GM19193 (cell line): ENCODE measurements around the gene BHMT2.

Experiments used
- POLR2A ChIP-seq: IDR thresholded peaks from 4 replicates; pipeline ENCODE4 v1.6.1; 2011; ENCODE audit not compliant: insufficient read depth, insufficient read length; ENCODE audit errors: extremely low read depth

Gene BHMT2

DNA sequence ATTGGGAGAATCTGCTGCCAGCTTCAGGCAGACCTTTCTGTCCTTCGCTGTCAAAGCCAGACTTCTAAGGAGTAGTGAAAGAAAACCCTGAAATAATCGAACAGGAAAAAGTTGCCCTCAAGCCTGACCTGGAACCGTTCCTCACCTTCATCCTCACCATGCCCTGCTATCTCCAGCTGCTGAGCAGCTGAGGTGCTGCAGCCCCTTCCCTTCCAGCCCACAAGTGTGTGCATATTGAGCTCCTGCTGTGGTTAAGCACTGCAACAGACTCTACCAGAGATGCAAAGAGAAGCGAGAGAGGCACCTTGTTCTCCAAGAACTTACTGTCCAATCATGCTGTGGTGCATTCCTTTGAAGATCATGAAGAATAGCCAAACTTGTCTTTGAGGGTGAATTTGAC lies 18.9 kb downstream of the BHMT2 start:
- TF ChIP-seq POLR2A, result no peak

DNA sequence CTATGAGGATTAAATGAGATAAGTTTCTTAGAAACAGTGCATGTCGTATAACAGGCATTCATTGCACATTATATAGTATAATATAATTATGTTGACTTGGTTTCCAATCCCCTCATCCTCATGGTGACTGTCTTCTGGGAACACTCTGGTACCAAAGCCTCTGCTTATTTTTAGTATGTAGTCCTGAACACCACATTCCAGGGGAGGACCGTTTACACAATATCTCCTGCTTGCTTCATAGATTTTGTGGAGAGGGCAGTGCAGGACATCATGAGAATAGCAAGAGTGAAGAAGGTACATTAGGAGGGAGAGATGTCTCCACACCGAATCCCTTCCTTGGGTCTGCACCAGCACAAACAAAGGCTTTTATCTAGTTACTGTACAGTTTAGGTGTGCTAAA lies 21.5 kb downstream of the BHMT2 start:
- TF ChIP-seq POLR2A, result no peak

DNA sequence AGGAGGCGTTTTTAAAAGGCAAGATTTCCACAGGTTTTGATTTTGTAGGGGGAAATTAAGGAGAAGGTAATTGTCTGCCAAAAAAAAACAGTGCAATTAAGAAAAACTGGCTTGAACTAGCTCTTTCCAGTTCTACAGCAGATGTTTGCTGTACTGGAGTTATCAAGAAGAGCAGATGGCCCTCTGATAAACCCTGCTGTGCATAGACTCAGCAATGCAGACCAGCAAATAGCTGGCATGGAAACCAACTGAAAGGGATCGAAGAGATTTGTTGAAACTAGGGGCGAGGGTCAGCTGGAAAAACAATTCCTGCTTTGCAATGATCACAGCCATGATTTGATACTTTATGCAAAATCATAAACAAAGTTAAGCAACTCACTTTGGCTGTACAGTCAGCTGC lies 24.2 kb downstream of the BHMT2 start:
- no peak for TF ChIP-seq POLR2A

DNA sequence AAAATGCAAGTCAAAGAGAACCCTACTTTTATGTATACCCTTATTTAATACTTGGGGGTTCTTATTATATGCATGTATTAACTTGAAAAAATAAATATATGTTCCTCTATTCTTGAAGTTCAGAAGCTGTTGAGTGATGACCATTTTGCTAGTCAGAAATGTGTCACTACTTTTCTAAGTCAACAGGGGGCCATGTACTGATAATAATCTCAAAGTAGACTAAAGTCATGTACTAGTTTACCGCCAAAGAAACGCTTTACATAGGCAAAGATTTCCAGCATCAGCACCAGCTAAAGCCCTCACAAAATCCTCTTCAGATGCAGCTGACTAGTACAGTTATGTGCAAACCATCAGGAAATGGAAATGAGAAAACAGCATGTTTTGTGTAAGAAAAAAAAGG lies 36.3 kb downstream of the BHMT2 start:
- TF ChIP-seq POLR2A, result no peak

DNA sequence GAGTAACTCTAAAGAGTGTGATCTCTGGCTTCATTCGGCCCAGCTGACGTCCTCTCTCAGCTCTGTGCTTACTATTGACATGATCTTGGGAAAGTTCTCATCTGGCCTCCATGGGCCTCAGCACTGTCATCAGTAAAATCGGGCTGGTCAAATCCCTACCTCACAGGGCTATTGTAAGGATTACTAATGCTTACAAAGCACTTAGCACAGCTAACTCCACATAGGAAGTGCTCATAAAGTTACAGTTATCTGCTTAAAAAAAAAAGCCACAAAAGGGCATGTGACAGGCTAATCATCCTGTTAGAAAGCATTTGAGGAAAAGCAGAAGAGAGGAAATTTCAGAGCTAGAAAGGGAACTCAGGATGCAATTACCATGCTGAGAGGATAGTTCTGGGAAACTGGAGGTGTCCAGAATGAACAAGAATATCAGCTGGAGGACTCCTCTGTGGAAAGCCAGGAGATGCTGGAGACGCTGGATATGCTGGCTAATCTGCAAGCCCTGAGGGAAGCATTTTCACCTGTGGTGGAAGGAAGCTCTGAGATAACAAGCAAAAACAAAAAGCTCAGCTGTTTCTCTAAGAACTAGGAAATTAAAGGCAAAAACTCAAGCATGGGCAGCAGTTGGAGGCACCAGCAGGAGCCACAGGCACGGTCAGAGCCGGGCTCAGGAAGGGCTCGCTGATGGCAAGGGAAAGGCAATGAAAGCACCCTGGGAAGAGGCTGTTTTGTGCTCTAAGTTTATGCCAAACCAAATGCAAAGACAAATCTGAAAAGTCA lies 37.6 kb downstream of the BHMT2 start:
- no peak for TF ChIP-seq POLR2A

DNA sequence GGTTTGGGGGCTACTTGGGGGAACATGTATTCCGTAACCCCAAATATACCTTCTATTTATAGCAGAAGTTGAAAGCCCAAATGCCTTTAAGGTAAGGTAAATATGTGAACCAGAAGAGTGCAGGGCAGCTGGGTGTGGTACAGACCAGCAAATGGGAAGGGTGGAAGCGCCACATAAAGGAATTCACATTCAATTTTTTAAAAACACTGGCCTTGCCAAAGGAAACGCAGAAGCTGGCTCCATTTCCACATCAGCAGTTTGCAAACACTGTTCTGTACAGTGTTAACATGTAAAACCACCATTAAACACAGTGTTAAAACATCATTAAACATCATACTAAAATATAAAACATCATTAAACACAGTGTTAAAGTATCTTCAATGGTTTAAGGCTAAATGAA lies 38.5 kb downstream of the BHMT2 start:
- no peak for TF ChIP-seq POLR2A

DNA sequence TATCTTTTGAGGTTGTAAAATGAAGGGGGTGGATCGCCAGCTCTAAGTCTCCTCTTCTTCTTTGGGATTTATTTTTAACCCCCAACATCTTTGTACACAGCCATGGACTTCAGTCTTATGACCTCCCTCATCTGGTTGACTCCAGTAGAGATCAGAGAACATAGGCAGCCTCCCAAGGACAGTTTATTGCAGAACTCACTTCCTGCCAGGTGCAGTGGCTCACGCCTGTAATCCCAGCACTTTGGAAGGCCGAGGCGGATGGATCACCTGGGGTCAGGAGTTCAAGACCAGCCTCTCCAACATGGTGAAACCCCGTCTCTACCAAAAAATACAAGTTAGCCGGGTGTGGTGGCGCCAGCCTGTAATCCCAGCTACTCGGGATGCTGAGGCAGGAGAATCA lies 39.2 kb downstream of the BHMT2 start:
- TF ChIP-seq POLR2A, result no peak

DNA sequence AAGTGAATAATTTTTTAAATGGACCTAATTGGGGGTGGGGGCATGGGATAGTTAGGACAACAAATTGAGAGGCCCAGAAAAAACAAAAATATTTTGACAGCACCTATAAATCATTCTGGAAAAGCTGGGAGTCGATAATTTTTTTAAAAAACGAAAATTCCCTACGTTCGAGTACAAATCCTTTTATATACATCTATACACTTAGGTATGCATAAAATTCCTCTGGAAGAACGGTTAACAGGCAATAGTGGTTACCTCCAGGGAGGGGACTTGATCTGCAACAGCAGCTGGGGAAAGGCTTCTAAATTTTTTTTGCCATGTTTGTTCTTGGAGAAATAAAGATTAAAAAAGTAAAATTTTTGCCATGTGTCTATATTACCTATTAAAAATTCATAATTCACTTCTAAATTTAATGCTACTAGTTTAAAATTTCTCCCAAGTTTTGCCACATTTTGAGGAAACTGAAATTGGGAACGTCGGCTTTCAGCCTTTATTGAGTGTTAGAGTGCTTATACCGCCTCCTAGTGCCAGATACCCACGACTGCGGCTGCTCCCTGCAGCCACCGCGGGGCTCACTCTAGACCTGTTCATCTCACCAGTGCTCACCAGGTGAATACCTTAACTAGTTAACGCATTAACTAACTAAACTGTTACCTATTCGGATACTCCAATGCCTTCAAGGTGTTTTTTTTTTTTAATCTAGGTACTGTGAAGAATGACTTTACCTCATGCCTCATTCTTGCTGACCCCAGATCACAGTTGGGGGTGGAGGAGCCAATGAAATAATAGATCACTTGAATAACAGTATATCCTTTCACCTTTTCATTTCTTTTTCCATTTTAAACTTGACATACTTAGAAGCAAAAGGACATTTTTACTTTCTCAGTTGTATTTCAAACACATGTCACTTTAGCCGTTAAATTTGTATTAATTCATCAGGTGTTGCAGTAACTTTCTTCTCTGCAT lies 40.2 kb downstream of the BHMT2 start:
- TF ChIP-seq POLR2A, result no peak

DNA sequence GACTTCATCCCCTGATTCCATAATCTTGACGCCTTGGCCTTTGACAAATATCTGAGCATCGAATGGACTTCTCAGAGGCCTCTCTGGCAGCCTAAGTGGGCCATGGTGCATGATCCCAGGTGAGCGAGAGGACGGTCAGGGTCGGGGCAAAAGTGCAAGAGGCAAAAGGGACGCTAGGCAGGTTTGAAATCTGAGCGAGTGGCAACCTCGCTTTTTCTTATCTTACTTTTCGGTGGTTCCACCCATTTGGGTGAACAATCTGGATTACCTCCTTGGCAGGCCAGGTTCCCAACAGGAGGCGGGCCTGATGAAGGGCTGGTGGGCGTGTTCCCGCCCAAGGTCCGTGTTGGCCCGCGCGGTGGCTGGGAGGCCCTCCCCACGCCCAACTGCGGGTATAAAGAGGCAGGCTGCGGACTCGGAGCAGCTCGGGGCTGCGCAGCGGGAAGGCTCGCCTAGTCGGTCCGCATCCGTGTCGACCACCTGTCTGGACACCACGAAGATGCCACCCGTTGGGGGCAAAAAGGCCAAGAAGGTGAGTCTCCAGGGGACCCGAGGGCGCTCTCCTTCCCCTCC lies 41.9 kb downstream of the BHMT2 start, which contains the start of gene BHMT:
Gene BHMT (plus strand): TSS at position 423 of the 573 bp plus-strand sequence. CDS start 77 bp downstream, at position 500.
- TF ChIP-seq POLR2A, result no peak

DNA sequence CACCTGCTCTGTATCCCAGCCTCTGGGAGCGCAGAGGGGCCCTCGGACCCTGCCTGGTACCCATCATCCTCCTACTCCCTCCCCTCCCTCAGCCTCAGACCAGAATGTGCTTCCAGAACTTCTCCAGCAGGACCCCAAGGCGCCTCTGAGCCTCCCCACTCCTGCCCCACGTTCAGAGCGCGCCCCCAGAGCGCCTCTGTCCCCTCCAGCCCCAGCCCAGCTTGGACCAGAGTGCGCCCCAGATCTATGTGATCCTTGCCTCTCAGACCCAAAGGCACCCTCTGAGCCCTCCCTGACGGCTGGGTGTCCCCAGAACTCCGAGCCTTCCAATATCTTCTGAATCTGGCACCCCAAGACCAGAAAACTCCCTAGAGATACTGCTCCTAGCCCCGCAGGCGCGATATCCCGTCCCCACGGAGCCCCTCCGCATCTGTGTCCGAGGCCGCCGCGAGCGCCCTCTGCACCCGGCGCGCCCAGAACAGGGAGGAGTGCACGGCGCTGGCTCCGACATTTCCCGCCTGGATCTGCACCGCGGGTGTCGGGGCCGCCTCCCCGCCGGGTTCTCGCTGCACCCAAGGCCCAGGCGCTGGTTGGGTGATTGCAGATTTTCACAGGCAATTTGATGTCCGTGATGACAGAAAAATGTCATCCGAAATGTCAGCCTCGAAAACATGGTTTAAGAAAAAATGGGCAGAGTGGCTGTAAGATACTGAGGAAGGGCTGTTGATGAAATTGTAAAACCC lies 42.6 kb downstream of the BHMT2 start:
- no peak for TF ChIP-seq POLR2A

DNA sequence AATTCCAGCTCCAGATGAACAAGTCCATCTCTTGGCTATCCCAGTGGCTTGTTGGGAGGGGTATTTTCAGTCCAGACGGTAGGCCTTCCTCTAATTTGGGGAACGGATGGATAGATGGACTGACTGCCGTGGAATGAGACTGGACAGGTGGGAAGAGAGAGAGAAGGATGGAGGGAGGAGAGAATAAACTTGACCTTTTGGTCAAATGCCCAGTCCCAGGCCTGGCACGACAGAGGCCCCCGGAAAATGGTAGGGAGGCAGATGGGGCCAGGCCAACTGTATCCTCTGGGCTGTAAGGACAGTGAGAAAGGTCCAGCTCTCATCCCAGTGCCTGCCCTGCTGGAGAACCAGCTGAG lies 43.1 kb downstream of the BHMT2 start:
- no peak for TF ChIP-seq POLR2A

DNA sequence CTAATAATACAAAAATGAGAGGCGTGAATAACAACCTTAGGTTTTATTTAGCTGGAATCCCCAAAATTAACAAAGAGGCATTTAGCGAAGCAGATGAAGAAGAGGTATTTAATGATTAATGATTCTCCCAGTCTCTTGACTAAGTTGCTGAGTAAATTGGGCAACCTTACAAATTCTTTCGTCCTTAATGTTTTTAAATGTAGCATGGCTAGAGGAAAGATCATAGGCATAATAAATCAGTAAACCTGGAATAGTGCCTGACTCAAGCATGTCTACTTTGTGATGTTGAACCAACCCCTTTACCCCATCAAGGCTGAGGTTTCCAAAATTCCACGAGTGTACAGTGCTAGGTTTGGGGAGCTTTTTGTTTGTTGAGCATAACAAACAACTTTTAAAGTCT lies 49.9 kb downstream of the BHMT2 start:
- no peak for TF ChIP-seq POLR2A

DNA sequence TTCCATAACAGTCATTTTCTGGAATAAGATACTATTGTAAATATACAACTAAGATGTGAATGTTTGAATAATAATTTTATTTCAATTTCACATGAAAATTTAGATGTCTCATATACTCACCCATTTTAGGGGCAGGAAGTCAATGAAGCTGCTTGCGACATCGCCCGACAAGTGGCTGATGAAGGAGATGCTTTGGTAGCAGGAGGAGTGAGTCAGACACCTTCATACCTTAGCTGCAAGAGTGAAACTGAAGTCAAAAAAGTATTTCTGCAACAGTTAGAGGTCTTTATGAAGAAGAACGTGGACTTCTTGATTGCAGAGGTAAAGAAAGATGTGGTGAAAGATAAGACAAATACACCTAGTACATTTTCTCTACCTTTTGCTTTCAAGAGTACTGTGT lies 50.7 kb downstream of the BHMT2 start:
- no peak for TF ChIP-seq POLR2A

DNA sequence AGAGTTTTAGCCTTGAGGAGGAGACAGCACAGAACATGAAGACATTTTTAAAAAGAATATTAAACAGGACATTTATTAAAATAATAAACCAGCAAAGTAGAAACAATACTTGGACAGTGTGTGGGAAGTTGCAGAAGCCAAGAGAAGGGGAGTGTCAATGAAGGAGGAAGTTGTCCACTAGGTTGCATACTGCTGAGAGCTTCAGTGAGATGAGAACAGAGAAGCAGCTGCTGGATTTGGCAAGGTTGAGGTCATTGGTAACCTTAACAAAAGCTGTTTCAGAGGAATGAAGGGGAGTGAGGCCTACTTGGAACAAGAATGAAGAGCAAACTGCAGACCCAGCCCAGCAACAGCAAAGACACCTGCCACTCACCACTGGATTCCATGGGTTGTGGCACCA lies 53.4 kb downstream of the BHMT2 start:
- TF ChIP-seq POLR2A, result no peak

DNA sequence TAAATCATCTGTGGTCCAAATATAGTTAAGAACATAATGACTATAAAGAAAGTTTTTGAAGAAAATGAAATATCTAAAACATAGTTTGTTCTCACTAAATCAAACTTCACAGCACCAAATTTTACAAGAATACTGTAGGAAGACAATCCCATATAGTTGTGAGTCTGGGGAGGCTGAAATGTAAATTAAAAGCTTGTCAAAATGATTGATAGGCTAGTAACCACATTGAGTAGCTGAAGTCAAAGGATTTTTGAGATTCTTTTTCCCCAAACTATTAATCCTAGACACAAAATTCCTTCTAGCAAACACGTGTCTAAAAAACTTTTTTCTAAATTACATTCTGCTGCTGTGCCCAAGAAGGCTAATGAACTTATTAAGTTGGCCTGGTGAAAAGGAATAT lies 55.0 kb downstream of the BHMT2 start:
- no peak for TF ChIP-seq POLR2A

DNA sequence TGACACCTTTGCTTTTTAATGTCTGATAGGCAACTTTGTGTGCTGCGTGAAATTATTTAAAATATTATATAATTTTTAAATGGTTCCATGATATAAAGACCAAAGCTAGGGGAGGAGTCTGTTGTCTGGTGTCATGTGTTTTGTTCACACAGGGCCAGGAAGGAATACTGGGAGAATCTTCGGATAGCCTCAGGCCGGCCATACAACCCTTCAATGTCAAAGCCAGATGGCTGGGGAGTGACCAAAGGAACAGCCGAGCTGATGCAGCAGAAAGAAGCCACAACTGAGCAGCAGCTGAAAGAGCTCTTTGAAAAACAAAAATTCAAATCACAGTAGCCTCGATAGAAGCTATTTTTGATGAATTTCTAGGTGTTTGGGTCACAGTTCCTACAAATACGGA lies 61.2 kb downstream of the BHMT2 start:
- no peak for TF ChIP-seq POLR2A

DNA sequence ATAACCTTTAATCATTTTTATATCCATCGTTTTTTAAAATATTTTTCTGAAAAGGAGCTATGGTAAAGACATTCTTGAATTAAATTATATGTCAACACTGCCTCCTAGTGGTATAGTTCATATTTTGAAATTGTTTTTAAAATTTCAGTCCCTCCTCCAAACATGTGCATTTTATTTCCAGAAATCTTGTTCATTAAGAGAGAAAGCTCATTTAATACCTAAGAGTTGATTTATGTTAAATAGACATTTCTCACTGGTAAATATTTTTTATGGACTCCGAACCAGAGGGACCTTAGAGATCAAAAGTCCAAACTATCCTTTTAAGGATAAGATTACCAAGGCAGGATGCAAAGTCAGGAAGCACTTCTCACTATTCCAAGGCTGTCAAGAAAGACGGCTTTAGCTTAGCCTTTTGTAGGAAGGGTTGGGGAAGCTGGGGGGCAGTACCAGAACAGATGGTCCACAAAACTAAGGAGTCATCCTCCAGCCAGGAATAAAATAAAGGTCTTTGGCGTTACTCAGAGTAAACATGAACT lies 63.6 kb downstream of the BHMT2 start:
- TF ChIP-seq POLR2A, result no peak
